ENCODE measurements around the gene TMEM33.
A peak's percentile ranks its signal among the peaks of the same experiment; 100 is the strongest.
"Not testable (repeated sequence)": the region's sequence is repeated elsewhere in the genome, so short reads cannot be mapped to it uniquely, and the experiment has no call there.

TMEM33 gene, protein sequence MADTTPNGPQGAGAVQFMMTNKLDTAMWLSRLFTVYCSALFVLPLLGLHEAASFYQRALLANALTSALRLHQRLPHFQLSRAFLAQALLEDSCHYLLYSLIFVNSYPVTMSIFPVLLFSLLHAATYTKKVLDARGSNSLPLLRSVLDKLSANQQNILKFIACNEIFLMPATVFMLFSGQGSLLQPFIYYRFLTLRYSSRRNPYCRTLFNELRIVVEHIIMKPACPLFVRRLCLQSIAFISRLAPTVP

DNA sequence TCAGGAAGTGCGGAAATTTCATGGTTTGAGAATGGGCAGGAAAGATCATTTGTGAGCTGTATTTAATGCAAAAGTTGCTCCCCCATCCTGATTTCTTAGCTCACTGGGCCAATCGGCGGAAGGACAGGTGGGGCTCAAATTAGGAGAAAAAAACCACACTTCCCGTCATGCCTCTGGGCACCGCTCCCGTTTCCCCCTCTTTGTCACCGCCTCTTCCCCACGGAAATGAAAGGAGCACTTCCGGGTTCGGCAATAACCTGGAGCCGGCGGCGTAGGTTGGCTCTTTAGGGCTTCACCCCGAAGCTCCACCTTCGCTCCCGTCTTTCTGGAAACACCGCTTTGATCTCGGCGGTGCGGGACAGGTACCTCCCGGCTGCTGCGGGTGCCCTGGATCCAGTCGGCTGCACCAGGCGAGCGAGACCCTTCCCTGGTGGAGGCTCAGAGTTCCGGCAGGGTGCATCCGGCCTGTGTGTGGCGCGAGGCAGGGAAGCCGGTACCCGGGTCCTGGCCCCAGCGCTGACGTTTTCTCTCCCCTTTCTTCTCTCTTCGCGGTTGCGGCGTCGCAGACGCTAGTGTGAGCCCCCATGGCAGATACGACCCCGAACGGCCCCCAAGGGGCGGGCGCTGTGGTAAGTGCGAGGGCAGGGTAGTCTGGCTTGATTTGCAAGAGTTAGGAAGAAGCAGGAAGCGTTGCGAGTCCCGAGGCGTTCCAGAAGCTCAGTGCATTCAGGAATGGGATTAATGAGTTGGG is at the start of gene TMEM33:
TMEM33 (plus strand) TSS at position 529 of the 751 bp plus-strand sequence; CDS start at position 585, 56 bp downstream.
- DNase-seq (ENCODE audit: low read depth), result peak; percentile 40

DNA sequence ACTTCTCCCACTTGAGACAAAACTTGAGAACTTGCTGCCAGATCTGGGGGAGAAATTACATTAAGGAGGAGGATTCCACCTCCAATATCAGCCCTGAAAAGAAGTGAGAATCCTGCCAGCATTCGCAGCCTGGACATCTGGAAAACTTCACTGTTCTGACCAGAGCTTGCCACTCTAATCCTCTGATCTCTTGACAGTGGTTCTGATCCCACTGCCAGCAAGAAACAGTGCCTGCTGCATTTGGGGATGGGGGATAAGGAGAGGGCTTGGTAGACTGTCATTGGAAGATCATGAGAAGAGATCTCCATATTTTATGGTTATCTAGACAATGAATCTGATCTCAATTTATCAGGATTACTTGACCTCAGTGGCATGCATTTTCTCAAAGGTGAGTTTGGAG is 49.8 kb upstream of the TMEM33 start:
- no peak for DNase-seq (ENCODE audit: low read depth)

DNA sequence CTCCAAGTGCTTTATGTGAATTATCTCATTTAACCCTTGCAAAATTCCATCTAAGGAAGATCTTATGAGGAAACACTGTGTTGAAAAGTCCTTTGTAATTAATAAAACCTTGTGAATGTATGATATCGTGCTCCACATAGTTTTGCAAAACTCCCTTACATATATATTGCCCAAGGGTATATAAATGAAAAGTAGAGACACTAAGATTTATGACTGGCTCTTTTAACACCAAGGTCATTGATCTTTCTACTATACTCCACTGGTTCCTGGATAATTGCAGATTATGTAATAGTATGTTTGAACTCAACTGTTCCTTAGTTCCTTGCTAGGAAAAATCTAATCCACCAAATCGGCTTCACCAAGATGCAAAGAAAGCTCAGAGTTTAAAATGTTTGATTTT is 48.0 kb upstream of the TMEM33 start:
- no peak for DNase-seq (ENCODE audit: low read depth)

DNA sequence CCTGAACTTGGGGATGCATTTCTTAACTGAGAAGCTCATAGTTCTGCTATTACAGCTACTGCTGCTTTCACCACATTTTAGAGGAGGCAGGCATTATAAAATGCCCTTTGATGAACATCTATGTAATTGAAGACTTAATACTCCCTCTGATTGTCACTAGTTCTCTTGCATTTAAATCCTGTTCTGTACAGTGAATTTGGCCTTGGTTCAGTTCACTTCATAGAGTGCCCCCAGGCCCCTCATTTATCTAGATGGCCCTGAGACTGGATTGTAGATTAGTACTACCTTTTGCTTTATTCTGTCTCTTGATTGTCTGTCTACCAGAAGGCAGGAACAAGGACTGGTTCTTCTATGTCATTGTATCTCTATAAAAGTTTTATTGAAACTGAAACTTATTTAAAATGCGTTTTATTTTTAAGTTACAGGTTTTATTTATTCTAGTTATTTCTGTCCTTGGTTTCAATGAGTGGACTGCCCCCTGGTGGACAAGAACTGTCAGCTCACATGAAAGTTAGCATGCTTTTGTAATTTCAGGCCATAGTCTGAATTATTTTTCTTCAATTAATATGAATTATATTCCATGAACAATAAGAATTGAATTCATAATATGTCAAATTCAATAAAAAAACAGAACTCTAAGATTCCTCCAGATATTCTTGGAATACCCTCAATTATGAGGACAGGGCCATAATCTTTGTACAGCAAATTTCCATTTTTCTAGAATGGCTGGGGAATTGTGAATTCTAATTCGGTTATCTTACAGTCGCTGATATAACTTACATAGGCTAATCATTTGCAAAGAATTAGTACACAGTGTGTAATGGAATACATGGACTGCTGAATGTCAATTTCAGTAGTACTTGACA is 47.2 kb upstream of the TMEM33 start:
- DNase-seq (ENCODE audit: low read depth), result no peak

DNA sequence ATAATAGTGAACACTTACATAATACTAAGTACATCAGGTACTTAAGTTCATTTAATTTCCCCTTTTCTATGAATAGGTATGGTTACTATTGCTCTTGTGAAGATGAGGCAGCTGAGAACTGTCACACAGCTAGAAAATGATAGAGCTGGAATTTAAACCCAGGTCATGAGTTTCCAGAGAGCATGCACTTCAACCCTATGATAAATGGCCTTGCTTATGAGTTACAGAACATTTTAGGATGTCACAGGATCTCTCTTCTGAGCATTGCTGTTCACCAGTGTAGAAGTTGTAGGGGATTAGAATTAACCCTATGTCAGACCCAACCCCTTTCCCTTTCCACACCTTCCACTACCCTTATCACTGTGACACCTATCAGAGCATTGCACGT is 46.5 kb upstream of the TMEM33 start:
- DNase-seq (ENCODE audit: low read depth), result no peak

DNA sequence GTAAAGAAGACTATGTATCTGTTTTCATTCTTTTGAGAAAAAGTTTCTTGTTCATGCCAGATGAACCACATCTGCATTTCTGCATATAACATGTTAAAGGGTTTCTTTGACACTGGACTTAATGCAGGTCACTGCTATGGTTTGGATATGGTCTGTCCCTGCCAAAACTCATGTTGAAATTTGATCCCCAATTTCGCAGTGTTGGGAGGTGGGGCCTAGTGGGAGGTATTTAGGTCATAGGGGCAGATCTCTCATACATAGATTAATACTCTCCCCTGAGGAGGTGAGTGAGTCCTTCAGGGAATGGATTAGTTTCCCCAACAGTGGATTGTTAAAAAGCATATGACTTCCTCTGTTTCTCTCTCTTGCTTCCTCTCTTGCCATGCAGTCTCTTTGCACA is 45.9 kb upstream of the TMEM33 start:
- DNase-seq (ENCODE audit: low read depth), result no peak

DNA sequence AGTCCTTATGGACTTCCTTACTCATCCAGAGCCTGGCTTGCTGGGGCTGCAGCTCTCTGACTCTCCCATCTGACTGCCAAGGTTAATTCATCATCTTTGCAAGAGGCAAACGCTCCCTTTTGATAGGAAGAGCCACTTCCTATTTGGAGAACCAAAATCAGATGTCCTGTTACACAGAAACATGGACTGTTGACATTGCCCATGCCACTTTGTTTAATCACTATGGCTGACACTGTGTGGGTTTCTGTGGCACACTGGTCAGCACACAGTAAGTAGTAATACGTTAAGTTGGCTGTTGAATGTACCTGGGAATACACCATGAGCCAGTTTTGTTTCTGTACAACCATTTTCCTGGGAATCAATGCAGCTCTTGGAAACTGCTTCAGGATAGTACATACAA is 45.1 kb upstream of the TMEM33 start:
- no peak for DNase-seq (ENCODE audit: low read depth)

DNA sequence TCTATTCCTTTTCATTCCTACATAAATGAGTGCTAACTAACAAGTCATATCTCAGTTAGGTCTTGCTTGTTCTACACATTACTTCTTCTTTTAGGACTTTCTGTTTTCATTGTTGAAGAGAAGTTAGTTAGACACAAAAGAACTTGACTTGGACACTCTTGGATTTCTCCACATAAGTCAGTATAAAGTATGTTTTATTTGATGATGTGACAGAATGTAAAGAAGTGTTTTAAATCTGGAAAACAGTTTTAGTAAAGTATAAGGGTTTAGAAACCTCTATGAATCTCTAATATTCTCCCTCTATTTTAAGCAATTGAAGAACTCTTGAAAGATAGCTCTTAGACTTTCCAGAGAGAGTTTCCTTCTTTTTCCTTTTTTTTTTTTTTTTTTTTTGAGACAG is 38.6 kb upstream of the TMEM33 start:
- DNase-seq (ENCODE audit: low read depth), result no peak

DNA sequence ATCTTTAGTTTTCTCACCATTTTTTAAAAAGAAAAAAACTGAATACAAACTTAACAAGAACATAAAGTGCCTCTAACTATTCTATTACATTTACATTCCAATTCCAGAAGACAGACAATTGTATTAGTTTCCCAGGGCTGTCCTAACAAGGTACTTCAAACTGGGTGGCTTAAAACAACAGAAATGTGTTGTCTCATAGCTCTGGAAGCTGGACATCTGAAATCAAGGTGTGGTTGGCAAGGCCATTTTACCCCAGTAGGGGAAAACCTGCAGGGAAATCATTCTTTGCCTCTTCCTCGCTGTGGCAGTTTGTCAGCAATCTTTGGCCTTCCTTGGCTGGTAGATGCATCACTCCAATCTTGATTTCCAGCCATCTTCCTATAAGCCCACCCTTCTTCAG is 37.5 kb upstream of the TMEM33 start:
- no peak for DNase-seq (ENCODE audit: low read depth)

DNA sequence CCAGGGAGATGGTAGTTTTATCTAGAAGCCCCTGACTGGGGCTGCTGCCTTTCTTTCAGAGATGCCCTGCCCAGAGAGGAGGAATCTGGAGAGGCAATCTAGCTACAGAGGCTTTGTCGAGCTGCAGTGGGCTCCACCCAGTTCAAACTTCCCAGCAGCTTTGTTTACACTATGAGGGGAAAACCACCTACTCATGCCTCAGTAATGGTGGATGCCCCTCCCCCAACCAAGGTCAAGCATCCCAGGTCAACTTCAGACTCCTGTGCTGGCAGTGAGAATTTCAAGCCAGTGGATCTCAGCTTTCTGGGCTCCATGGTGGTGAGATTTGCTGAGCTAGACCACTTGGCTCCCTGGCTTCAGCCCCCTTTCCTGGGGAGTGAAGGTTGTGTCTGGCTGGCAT is 26.1 kb upstream of the TMEM33 start:
- DNase-seq (ENCODE audit: low read depth), result not testable (repeated sequence)

DNA sequence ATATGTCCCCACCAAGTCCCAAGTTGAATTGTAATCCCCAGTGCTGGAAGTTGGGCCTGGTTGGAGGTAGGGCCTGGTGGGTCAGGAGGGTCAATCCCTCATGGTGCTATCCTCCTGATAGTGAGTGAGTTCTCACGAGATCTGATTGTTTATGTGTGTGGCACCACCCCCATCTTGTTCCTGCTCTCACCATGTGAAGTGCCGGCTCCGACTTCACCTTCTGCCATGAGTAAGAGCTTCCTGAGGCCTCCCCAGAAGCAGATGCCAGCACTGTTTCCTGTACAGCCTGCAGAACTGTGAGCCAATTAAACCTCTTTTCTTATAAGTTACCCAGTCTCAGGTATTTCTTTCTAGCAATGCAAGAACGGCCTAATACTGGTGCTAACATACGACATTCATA is 22.7 kb upstream of the TMEM33 start:
- no peak for DNase-seq (ENCODE audit: low read depth)

DNA sequence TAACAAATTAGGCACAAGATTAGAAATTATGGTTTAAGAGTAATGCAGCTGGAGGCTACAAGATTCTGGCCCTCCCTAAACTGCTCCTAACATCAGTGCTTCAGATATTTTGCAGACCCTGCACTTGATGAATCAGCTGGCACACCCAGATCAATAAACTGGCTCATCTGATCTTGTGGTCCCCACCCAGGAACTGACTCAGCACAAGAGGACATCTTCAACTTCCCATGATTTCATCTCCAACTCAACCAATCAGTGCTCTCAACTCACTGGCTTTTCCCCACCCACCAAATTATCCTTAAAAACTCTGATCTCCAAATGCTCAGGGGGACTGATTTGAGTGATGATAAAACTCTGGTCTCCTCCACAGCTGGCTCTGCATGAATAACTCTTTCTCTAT is 21.7 kb upstream of the TMEM33 start:
- DNase-seq (ENCODE audit: low read depth), result no peak

DNA sequence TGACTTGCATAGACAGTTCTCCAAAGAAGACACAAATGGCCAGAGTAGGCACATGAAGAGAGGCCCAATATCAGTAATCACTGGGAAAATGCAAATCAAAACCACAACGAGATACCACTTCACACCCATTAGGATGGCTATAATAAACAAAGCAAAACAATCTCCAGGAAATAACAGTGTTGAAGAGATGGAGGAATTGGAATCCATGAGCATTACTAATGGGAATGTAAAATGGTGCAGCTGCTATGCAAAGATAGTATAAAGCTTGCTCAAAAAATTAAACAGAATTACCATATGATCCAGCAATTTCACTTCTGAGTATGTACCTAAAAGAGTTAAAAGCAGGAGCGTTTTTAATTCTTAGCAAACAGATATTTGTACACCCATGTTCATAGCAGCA is 17.0 kb upstream of the TMEM33 start:
- DNase-seq (ENCODE audit: low read depth), result no peak

DNA sequence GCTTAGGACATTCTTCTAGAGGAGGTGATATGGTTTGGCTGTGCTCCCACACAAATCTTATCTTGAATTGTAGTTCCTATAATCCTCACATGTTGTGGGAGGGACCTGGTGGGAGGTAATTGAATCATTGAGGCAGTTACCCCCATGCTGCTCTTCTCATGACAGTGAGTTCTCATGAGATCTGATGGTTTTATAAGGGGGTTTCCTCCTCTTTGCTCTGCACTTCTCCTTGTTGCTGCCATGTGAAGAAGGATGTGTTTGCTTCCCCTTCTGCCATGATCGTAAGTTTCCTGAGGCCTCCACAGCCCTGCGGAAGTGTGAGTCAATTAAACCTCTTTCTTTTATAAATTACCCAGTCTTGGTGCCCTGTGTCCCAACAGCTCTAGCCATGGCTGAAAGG is 14.8 kb upstream of the TMEM33 start:
- not testable (repeated sequence) for DNase-seq (ENCODE audit: low read depth)

DNA sequence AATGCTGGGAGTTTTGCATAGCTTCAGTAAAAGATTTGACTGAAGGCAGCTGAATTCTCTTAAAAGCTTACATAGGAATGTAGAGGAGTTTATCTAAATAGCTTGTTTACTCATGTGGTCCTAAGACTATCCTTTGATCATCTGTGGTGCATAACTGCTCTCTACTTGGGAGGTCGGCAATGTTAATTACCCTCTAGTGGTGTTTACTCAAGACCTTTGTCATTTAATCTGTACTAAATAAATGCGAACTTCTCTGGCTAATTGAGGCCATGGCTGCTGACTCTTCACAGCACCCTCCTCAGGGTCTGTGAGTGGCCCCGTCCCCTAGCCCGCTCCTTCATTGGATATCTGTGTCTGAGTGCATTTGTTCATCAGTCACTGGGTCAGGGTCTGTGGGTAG is 13.8 kb upstream of the TMEM33 start:
- no peak for DNase-seq (ENCODE audit: low read depth)

DNA sequence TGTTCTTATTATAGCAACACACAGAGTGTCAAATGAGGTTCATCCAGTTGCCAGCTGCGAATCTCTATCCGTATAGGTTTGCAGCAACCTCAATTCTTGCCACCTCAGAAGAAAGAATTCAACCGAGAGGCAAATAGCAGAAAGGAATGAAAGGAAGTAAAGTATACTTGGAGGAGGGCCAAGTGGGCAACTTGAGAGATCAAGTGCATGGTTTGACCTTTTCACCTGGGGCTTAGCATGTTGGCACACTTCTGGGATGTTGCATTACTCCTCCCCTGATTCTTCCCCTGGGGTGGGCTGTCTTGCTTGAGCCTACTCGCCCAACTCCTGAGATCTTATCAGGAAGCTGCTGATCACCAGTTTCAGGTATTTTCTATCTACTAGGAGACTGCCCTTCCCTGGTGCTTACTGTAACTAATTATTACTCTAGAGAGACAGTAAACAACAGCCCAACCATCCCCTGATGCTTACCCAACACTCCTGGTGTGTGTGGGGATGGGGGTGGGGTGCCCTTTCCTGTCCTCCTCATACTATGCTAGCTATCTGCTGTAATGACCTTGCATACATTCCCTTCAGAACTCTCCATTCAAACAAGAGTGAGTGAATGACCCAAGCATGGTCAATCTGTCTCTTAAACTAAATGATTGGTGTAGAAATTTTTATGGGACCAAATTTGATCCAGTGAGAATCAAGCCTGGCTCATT is 7.3 kb upstream of the TMEM33 start:
- DNase-seq (ENCODE audit: low read depth), result no peak

DNA sequence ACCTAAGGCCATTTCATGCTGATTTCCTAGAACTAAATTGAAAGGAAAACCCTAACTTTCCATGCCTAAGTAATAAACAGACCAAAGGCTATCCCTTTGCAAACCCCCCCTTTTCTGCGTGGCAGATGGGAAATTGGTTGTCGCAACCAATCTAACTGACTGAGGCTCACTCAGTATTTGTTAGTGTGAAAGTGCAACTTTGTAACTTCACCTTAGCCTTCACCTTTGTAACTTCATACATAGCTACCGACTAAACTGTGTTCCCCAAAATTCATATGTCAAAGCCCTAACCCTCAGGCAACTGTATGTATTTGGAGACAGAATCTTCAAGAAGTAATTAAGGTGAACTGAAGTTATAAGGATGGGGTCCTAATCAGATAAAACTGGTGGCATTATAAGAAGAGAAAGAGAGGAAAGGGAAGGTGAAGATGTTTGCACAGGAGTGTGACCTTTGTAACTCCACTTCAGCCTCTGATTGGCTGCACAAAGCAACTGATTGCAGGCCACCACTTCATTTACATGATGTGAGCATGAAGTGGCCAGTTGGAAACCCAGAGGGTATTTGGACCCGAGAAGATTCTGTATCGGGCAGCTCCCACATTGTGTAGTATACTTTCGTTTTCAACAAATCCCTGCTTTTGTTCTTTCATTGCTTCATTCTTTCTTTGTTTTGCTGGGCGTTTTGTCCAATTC is 4.9 kb upstream of the TMEM33 start:
- no peak for DNase-seq (ENCODE audit: low read depth)

DNA sequence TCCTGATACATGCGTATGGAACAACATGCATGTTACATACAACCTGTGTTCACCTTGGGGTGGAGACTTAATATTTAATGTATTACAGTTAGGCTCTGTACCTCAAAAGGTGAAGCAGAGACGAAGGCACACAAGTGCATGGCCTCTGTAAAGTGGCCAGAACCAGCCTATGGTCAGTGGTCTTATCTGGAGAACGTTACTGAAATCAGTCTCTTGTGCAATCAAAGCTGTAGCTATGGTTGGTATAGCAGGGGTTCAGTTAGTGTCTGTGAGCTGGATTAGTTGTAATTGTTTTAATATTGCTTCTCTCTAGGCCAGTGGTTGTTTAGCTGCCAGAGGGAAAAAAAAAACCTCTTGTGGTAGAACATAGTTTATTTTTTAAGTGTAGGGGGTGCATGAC is 2.2 kb upstream of the TMEM33 start:
- no peak for DNase-seq (ENCODE audit: low read depth)

DNA sequence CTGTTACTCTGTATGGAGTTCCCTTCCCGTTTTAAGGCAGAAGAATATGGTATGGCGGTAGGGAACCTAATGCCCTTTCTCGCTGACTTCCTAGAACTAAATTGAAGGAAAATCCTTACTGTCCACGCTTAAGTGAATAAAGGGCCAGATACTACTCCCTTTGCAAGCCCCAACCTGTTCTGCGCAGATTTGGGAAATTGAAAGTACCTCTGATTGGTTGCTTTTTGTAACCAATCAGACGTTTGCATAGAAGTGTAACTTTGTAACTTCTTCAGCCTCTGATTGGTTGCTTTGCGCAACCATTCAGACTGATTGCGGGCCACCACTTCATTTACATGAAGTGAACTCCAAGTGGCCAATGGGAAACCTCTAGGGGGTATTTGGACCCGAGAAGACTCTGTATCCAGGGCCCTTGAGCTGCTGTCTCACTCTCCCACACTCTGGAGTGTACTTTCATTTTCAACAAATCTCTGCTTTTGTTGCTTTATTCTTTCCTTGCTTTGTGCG is 1.2 kb upstream of the TMEM33 start:
- no peak for DNase-seq (ENCODE audit: low read depth)

DNA sequence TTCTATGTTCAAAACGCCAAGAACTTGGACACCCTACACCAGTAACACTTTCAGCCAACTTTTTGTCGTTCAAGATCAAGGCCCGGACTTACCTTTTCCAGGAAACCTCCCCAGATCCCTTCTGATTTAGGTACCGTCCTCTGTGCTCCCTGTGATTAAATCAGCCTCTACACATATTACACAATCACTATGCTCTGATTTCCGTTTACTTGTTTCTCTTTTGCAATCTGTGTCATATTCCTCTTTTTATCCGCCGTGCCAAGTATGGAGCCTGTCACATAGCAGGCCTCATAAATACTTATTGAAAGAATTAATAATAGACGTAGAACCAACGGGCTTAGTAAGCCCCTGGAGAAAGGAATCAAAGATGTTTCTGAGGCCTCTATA is 722 bp upstream of the TMEM33 start:
- DNase-seq (ENCODE audit: low read depth), result no peak

DNA sequence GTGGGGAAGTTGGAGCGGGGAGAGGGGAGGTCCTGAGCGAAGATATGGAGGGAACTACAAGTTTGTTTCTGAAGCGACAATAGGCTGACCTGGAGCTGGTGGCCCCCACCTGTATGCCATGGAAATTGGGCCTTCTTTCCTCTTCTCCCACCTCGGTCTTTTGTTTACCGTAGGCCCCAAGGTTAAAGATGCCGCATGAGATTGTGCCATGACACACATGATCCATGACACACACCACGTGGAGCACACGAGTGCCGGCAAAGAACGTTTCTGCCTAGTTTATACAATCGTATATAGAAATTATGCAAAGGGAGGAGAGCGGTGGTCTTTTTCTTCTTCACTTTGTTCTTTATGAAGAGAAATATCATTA is 408 bp downstream of the TMEM33 start:
- DNase-seq (ENCODE audit: low read depth), result no peak
